Ramos (cell line): ENCODE measurements around the gene CCDC88A.

Experiments used
- in situ Hi-C: fragments of 300-500 bp; cut with MboI; formaldehyde crosslinking; loops from one replicate; pipeline ENCODE4 v1.14.3; 2022; ENCODE audit warnings: low sequenced_read_pairs; ENCODE audit not compliant: unreplicated experiment

The CCDC88A gene

GRCh38 chr2:55422876-55423665 is 3.4 kb upstream of the CCDC88A start:
- in situ Hi-C loops, result no loop called here

- in situ Hi-C loops, result no loop called here
Observed at GRCh38 chr2:55421326-55421725, 1.7 kb upstream of the CCDC88A start.

- in situ Hi-C loops, result no loop called here
Observed at GRCh38 chr2:55420871-55421270, 1.2 kb upstream of the CCDC88A start.

GRCh38 chr2:55420439-55420725 is 726 bp upstream of the CCDC88A start:
- in situ Hi-C loops, result no loop called here

- in situ Hi-C loops, result no loop called here
Observed at GRCh38 chr2:55419233-55419678, 400 bp downstream of the CCDC88A start.

- in situ Hi-C loops, result no loop called here
Observed at GRCh38 chr2:55418512-55419232, 984 bp downstream of the CCDC88A start.

GRCh38 chr2:55418072-55418471 is 1.6 kb downstream of the CCDC88A start:
- in situ Hi-C loops, result no loop called here

- in situ Hi-C loops, result no loop called here
Observed at GRCh38 chr2:55416786-55417568, 2.7 kb downstream of the CCDC88A start.

- in situ Hi-C loops, result no loop called here
Observed at GRCh38 chr2:55415300-55415699, 4.4 kb downstream of the CCDC88A start.

GRCh38 chr2:55408918-55409868 is 10.5 kb downstream of the CCDC88A start:
- in situ Hi-C loops, result no loop called here

- in situ Hi-C loops, result no loop called here
Observed at GRCh38 chr2:55408098-55408882, 11.4 kb downstream of the CCDC88A start.

- in situ Hi-C loops, result no loop called here
Observed at GRCh38 chr2:55405116-55405515, 14.5 kb downstream of the CCDC88A start.

- in situ Hi-C loops, result no loop called here
Observed at GRCh38 chr2:55403256-55403998, 16.2 kb downstream of the CCDC88A start.

- in situ Hi-C loops, result no loop called here
Observed at GRCh38 chr2:55401124-55401523, 18.5 kb downstream of the CCDC88A start.

GRCh38 chr2:55400332-55400731 is 19.3 kb downstream of the CCDC88A start:
- in situ Hi-C loops, result no loop called here

GRCh38 chr2:55399815-55400214 is 19.8 kb downstream of the CCDC88A start:
- in situ Hi-C loops, result no loop called here

- in situ Hi-C loops, result no loop called here
Observed at GRCh38 chr2:55395724-55396605, 23.7 kb downstream of the CCDC88A start.
